ENCODE measurements around the gene OR6J1. TPM values are rescaled to one million over a fixed set of nuclear protein-coding genes. Genes with fewer than 3 reads are reported as not detected.

OR6J1 gene
- total and polyA plus RNA-seq, 2 of the 13 experiments (the other 11 are each of a cell fraction or from before 2014, with no cell fraction given) = not detected

GRCh38 chr14:22644305-22644635 lies at the start of gene OR6J1 (continued):
- no peak for TF ChIP-seq KAT2B (IDR thresholded peaks at IDR 0.05; ENCODE audit: borderline replicate concordance, low read depth, low read length)
- no peak for TF ChIP-seq ZNF75D (CRISPR knock-in tag; IDR thresholded peaks at IDR 0.05; ENCODE audit: borderline replicate concordance)
- TF ChIP-seq TEAD2 (CRISPR knock-in tag; IDR thresholded peaks at IDR 0.05) = no peak
- TF ChIP-seq REST (IDR thresholded peaks at IDR 0.05; ENCODE audit: borderline replicate concordance in 1 of 2, low read depth in 1 of 2, low read length in 2 of 2) = no peak
- TF ChIP-seq HIVEP1 (CRISPR knock-in tag; IDR thresholded peaks at IDR 0.05) = no peak
- peak; percentile 19; the same call in 1 of the 2 replicates for TF ChIP-seq ZMYM4 (CRISPR knock-in tag; IDR thresholded peaks at IDR 0.05)
- no peak for TF ChIP-seq ZHX1 (CRISPR knock-in tag; IDR thresholded peaks at IDR 0.05; ENCODE audit: low read depth)
- 0 out of 2 replicates have a peak, but pooled peaks have one; percentile 10 for TF ChIP-seq IKZF5 (CRISPR knock-in tag; IDR thresholded peaks at IDR 0.05)
- 0 out of 2 replicates have a peak, but pooled peaks have one; percentile 13 for TF ChIP-seq ZNF619 (CRISPR knock-in tag; IDR thresholded peaks at IDR 0.05)
- TF ChIP-seq ETV5 (CRISPR knock-in tag; IDR thresholded peaks at IDR 0.05; ENCODE audit: borderline replicate concordance) = 0 out of 2 replicates have a peak, but pooled peaks have one; percentile 7
- no peak for TF ChIP-seq CENPBD1 (CRISPR knock-in tag; IDR thresholded peaks at IDR 0.05; ENCODE audit: borderline replicate concordance, low read depth)
- TF ChIP-seq TAF1 (CRISPR knock-in tag; IDR thresholded peaks at IDR 0.05) = no peak
- TF ChIP-seq TFAP4 (IDR thresholded peaks at IDR 0.05; ENCODE audit: borderline replicate concordance, low read depth) = no peak
- no peak for TF ChIP-seq BCLAF1 (IDR thresholded peaks at IDR 0.05)
- TF ChIP-seq ZNF343 (CRISPR knock-in tag; IDR thresholded peaks at IDR 0.05) = no peak
- peak; percentile 80; the same call in 1 of the 2 replicates for TF ChIP-seq HOXA7 (CRISPR knock-in tag; IDR thresholded peaks at IDR 0.05)
- no peak for TF ChIP-seq ZNF703 (CRISPR knock-in tag; IDR thresholded peaks at IDR 0.05; ENCODE audit: borderline replicate concordance)
- TF ChIP-seq RXRB (CRISPR knock-in tag; IDR thresholded peaks at IDR 0.05; ENCODE audit: borderline replicate concordance) = 0 out of 2 replicates have a peak, but pooled peaks have one; percentile 1
